K562 (cell line): ENCODE data around the gene TMEM154. TPM values are rescaled to one million over a fixed set of nuclear protein-coding genes. Genes with fewer than 3 reads are reported as not detected.

ENCODE experiments used
- ATAC-seq: fragments of 200-7000 bp; cut with Tn5 transposase; 3 replicates; pipeline ENCODE4 v1.9.1; 2020; ENCODE audit warnings: moderate library complexity
- BruUV-seq: library from RNA; stranded (reverse); fragments of 400-500 nt; replicated peaks from 2 replicates; lab custom pipeline; 2021; lab: Mats Ljungman, UMichigan
- CTCF ChIA-PET: fragments of 300-600 bp; formaldehyde crosslinking; extraction: SDS; loops from one replicate; lab custom pipeline; 2021; ENCODE audit warnings: low intra/inter-chr PET ratio; lab: Yijun Ruan, JAX
- POLR2A ChIA-PET: fragments of 300-600, 350-650 bp; sonication (Branson Sonifier 250); formaldehyde crosslinking; extraction: SDS; loops from one replicate; lab custom pipeline; 2021; ENCODE audit warnings: antibody characterized with exemption, inconsistent platforms; lab: Yijun Ruan, JAX
- DNase-seq, 4 experiments: peaks; one replicate each; pipeline versions ENCODE4 v3.0.0 to v3.0.0-alpha.2; 2011 to 2018; ENCODE audit warnings: low spot score in 3 of 4, mixed read lengths in 3 of 4; ENCODE audit errors: extremely low read depth in 1 of 4
- FAIRE-seq: peaks from 2 replicates; lab custom pipeline; 2011; peaks lifted over from hg19 to GRCh38; lab: Jason Lieb, UNC
- H2AFZ ChIP-seq: 2 replicates; pipeline ENCODE4 v1.6.0; 2011; ENCODE audit warnings: low read depth, low read length, control low read depth, inconsistent platforms
- H3K27ac ChIP-seq: fragments of 200-600 bp; 3 replicates; pipeline ENCODE4 v1.8.0; 2011; ENCODE audit warnings: low read depth, mild to moderate bottlenecking, control low read depth, inconsistent platforms, low read length, moderate library complexity, mixed read lengths; ENCODE audit errors: extremely low read depth
- H3K27me3 ChIP-seq, 2 experiments: fragments of 300-600 bp in 1 of 2; 2 replicates in 1 of 2; 3 replicates in 1 of 2; pipeline versions ENCODE4 v1.6.0 to v1.8.0; 2011; ENCODE audit warnings: inconsistent platforms in 2 of 2, low read length in 2 of 2, mild to moderate bottlenecking in 1 of 2, mixed read lengths in 1 of 2, moderate library complexity in 1 of 2; ENCODE audit not compliant: control insufficient read depth in 2 of 2, insufficient read depth in 2 of 2
- H3K36me3 ChIP-seq: fragments of 300-600 bp; 3 replicates; pipeline ENCODE4 v1.8.0; 2011; ENCODE audit warnings: mild to moderate bottlenecking, low read length, inconsistent platforms; ENCODE audit not compliant: control insufficient read depth, insufficient read depth
- H3K4me1 ChIP-seq, 2 experiments: fragments of 200-600 bp in 1 of 2; replicated peaks in 1 of 2; 2 replicates in 1 of 2; 3 replicates in 1 of 2; pipeline versions ENCODE4 v1.5.1 to v1.8.0; 2011; ENCODE audit warnings: inconsistent platforms in 2 of 2, low read length in 2 of 2, mild to moderate bottlenecking in 1 of 2, mixed read lengths in 1 of 2, moderate library complexity in 1 of 2; ENCODE audit not compliant: control insufficient read depth in 2 of 2, insufficient read depth in 2 of 2
- H3K4me2 ChIP-seq: 2 replicates; pipeline ENCODE4 v1.6.1; 2011; ENCODE audit warnings: low read length, control low read depth, inconsistent platforms, mixed read lengths; ENCODE audit not compliant: insufficient read depth
- H3K4me3 ChIP-seq: fragments of 200-600 bp; sonication (generic), shearing (Covaris generic); 2 replicates; pipeline ENCODE4 v1.5.1; 2016; ENCODE audit warnings: control low read depth, inconsistent platforms
- H3K79me2 ChIP-seq: fragments of 200-600 bp; 3 replicates; pipeline ENCODE4 v1.8.0; 2011; ENCODE audit warnings: low read length, inconsistent platforms; ENCODE audit not compliant: control insufficient read depth, insufficient read depth
- H3K9ac ChIP-seq, 2 experiments: 2 replicates each; pipeline versions ENCODE4 v1.6.0 to v1.6.1; 2011; ENCODE audit warnings: low read depth in 2 of 2, low read length in 2 of 2, control low read depth in 1 of 2, inconsistent platforms in 1 of 2, mild to moderate bottlenecking in 1 of 2, mixed read lengths in 1 of 2; ENCODE audit not compliant: insufficient read depth in 1 of 2
- H3K9me1 ChIP-seq: one replicate; pipeline ENCODE4 v1.6.0; 2011; ENCODE audit warnings: inconsistent platforms, mild to moderate bottlenecking, low read length, moderate library complexity; ENCODE audit not compliant: control insufficient read depth, insufficient read depth
- H3K9me3 ChIP-seq: replicated peaks from 2 replicates; pipeline ENCODE4 v1.5.1; 2011; ENCODE audit warnings: low read depth, low read length, inconsistent platforms; ENCODE audit not compliant: control insufficient read depth, insufficient read depth
- H4K20me1 ChIP-seq: replicated peaks from 2 replicates; pipeline ENCODE4 v1.6.1; 2011; ENCODE audit warnings: low read length, inconsistent platforms, mixed read lengths; ENCODE audit not compliant: control insufficient read depth, insufficient read depth
- ARNT ChIP-seq, 2 experiments: fragments of 450-650 bp; IDR thresholded peaks; 2 replicates each; pipeline ENCODE4 v1.6.1; 2016; ENCODE audit warnings: mild to moderate bottlenecking in 1 of 2
- HDGF ChIP-seq: fragments of 450-650 bp; IDR thresholded peaks from 2 replicates; pipeline ENCODE4 v1.6.1; 2016
- MAFF ChIP-seq: IDR thresholded peaks from 2 replicates; pipeline ENCODE4 v1.6.1; 2012; ENCODE audit warnings: low read length, improper control_type of control experiment
- PHTF2 ChIP-seq: fragments of 250-450 bp; sonication (Bioruptor Pico); IDR thresholded peaks from 2 replicates; pipeline ENCODE4 v1.5.0; 2021; ENCODE audit warnings: mild to moderate bottlenecking
- ZNF644 ChIP-seq: fragments of 200-800 bp; sonication (Bioruptor generic); IDR thresholded peaks from 2 replicates; pipeline ENCODE4 v1.6.1; 2016; ENCODE audit warnings: low read depth, missing genetic modification characterization, missing compliant biosample characterization
- ZNF707 ChIP-seq: fragments of 250-450 bp; sonication (Bioruptor Pico); conservative IDR thresholded peaks from 2 replicates; pipeline ENCODE4 v1.8.0; 2022; ENCODE audit warnings: inconsistent platforms, mild to moderate bottlenecking, moderate library complexity
- WGBS: fragments of 100-300 bp; shearing (Covaris generic); methylation state at CpG from one replicate; pipeline ENCODE4 v1.1.6; 2016; ENCODE audit warnings: low coverage, mixed read lengths; ENCODE audit not compliant: insufficient coverage; ENCODE audit errors: missing lambda C conversion rate; 5-methylcytosine and 5-hydroxymethylcytosine counted together
- in situ Hi-C: fragments of 300-500 bp; cut with MboI; formaldehyde crosslinking; loops from 4 replicates; pipeline ENCODE4 v1.15.0; 2018; ENCODE audit warnings: inconsistent platforms, mixed read lengths
- intact Hi-C: fragments of 100-400 bp; cut with micrococcal nuclease; formaldehyde crosslinking; loops from 2 replicates; pipeline ENCODE4 v1.14.2; 2022
- polyA plus RNA-seq, 8 experiments: library from polyadenylated mRNA; depleted of rRNA in 4 of 8; stranded (reverse) in 5 of 8; unstranded in 3 of 8; fragments of >200 nt; fragmentation: Nextera tagmentation in 2 of 8; fragmentation: Illumina TruSeq in 1 of 8; extraction: Ambion mirVana in 2 of 8; extraction: Trizol in 1 of 8; gene quantifications; 2 replicates each; pipeline versions ENCODE4 v1.2.1 to v1.2.3, GENCODE V29; 2011 to 2014; ENCODE audit warnings: inconsistent platforms in 1 of 8, missing spikeins in 1 of 8
- total RNA-seq, 7 experiments: library from RNA; depleted of rRNA in 6 of 7; stranded (reverse); fragments of >200 nt in 6 of 7; fragmentation: Illumina TruSeq in 2 of 7; extraction: Trizol in 2 of 7; gene quantifications; 2 replicates each; pipeline versions ENCODE4 v1.2.1 to v1.2.3, GENCODE V29; 2011 to 2021; ENCODE audit warnings: low replicate concordance in 1 of 7
- TF ChIP-seq, protein P1 (sequence below): fragments of 450-650 bp; formaldehyde crosslinking; IDR thresholded peaks from 2 replicates; pipeline ENCODE4 v1.4.0; 2020; ENCODE audit warnings: mild to moderate bottlenecking, moderate library complexity
- TF ChIP-seq, protein P2 (sequence below): fragments of 450-650 bp; IDR thresholded peaks from 2 replicates; pipeline ENCODE4 v1.7.0; 2016; ENCODE audit warnings: borderline replicate concordance
- TF ChIP-seq, protein P3 (sequence below): sonication (generic); formaldehyde crosslinking; IDR thresholded peaks from 2 replicates; pipeline ENCODE4 v1.8.1; 2023; ENCODE audit warnings: mild to moderate bottlenecking, missing genetic modification reagents, moderate library complexity
- TF ChIP-seq, protein P4 (sequence below): fragments of 250-450 bp; sonication (Bioruptor Pico); IDR thresholded peaks from 2 replicates; pipeline ENCODE4 v1.5.0; 2021; ENCODE audit warnings: mild to moderate bottlenecking, moderate library complexity
- TF ChIP-seq, protein P5 (sequence below): sonication (generic); formaldehyde crosslinking; IDR thresholded peaks from 2 replicates; pipeline ENCODE4 v1.8.1; 2022; ENCODE audit warnings: missing genetic modification reagents
- TF ChIP-seq, protein P6 (sequence below): sonication (generic); IDR thresholded peaks from 2 replicates; pipeline ENCODE4 v1.6.1; 2016

Gene TMEM154
- total and polyA plus RNA-seq, 9 of the 15 experiments (the other 6 are each of a cell fraction or from before 2014, with no cell fraction given), result 0.13 to 1.8 (median 0.58) TPM

DNA sequence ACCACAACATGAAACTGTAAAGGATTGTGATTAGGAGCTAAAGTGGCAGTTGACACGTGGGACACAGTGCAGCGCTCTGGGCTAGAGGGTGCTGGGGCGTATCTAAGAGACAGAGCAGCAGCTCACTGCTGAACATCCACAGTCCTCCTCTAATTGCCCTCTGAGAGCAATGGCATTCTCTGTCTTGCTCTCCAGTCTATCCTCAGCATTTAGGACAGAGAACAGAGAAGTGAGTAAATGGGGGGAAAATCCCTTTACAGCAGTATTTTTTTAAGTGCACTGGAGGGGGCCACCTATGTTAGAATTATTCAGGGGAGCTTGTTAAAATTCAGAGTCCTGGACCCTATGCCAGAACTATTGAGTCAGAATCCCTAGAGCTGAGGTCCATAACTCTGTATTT, 4.2 kb upstream of the TMEM154 start:
- peak; percentile 49; the same call in 2 of the 3 replicates for ATAC-seq

More for the DNA sequence above, 4.2 kb upstream of the TMEM154 start:
- H3K4me3 ChIP-seq, result no peak overlapping the region
- ChIA-PET POLR2A (interaction anchor here (0.6 to 1.1 kb wide), 4 partner anchors 8 to 235 kb away, joined by 3 to 4 read pairs (median 3); no protein-coding TSS in a partner anchor), CTCF (no interaction called here)
- in situ Hi-C loops, result no loop called here
- no peaks in the 10 kb centered on the region for H4K20me1 ChIP-seq
- peaks cover 4 to 36% of the 10 kb centered on the region in 2 experiments for H3K27me3 ChIP-seq
- H2AFZ ChIP-seq, result no peak overlapping the region
- no TSS peak for BruUV-seq
- no peaks in the 10 kb centered on the region for H3K9me1 ChIP-seq
- WGBS, result 4% methylated on average over 3 of the region's 3 CpGs
- H3K4me2 ChIP-seq, result no peak overlapping the region
- H3K9me3 ChIP-seq, result no peaks in the 10 kb centered on the region
- DNase-seq, result no peak
- H3K27ac ChIP-seq, result no peak overlapping the region
- no peak overlapping the region for H3K9ac ChIP-seq
- no peaks in the 10 kb centered on the region for H3K36me3 ChIP-seq
- H3K4me1 ChIP-seq, result peaks cover 0 to 4% of the 10 kb centered on the region in 2 experiments; a peak in 3 of 5 replicates
- no peak for FAIRE-seq
- H3K79me2 ChIP-seq, result no peaks in the 10 kb centered on the region
- intact Hi-C loops, result no loop called here
- TF ChIP-seq ZNF644 (no peak), ZNF707 (no peak), PHTF2 (CRISPR knock-in tag) (no peak), HDGF (no peak), MAFF (no peak), ARNT (IDR thresholded peaks at IDR 0.05) (no peak)
- TF ChIP-seq, protein P1, sequence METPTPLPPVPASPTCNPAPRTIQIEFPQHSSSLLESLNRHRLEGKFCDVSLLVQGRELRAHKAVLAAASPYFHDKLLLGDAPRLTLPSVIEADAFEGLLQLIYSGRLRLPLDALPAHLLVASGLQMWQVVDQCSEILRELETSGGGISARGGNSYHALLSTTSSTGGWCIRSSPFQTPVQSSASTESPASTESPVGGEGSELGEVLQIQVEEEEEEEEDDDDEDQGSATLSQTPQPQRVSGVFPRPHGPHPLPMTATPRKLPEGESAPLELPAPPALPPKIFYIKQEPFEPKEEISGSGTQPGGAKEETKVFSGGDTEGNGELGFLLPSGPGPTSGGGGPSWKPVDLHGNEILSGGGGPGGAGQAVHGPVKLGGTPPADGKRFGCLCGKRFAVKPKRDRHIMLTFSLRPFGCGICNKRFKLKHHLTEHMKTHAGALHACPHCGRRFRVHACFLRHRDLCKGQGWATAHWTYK (CRISPR knock-in tag), result no peak
- TF ChIP-seq, protein P2, sequence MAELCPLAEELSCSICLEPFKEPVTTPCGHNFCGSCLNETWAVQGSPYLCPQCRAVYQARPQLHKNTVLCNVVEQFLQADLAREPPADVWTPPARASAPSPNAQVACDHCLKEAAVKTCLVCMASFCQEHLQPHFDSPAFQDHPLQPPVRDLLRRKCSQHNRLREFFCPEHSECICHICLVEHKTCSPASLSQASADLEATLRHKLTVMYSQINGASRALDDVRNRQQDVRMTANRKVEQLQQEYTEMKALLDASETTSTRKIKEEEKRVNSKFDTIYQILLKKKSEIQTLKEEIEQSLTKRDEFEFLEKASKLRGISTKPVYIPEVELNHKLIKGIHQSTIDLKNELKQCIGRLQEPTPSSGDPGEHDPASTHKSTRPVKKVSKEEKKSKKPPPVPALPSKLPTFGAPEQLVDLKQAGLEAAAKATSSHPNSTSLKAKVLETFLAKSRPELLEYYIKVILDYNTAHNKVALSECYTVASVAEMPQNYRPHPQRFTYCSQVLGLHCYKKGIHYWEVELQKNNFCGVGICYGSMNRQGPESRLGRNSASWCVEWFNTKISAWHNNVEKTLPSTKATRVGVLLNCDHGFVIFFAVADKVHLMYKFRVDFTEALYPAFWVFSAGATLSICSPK, result no peak
- TF ChIP-seq, protein P3, sequence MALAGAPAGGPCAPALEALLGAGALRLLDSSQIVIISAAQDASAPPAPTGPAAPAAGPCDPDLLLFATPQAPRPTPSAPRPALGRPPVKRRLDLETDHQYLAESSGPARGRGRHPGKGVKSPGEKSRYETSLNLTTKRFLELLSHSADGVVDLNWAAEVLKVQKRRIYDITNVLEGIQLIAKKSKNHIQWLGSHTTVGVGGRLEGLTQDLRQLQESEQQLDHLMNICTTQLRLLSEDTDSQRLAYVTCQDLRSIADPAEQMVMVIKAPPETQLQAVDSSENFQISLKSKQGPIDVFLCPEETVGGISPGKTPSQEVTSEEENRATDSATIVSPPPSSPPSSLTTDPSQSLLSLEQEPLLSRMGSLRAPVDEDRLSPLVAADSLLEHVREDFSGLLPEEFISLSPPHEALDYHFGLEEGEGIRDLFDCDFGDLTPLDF (CRISPR knock-in tag), result no peak
- TF ChIP-seq, protein P4, sequence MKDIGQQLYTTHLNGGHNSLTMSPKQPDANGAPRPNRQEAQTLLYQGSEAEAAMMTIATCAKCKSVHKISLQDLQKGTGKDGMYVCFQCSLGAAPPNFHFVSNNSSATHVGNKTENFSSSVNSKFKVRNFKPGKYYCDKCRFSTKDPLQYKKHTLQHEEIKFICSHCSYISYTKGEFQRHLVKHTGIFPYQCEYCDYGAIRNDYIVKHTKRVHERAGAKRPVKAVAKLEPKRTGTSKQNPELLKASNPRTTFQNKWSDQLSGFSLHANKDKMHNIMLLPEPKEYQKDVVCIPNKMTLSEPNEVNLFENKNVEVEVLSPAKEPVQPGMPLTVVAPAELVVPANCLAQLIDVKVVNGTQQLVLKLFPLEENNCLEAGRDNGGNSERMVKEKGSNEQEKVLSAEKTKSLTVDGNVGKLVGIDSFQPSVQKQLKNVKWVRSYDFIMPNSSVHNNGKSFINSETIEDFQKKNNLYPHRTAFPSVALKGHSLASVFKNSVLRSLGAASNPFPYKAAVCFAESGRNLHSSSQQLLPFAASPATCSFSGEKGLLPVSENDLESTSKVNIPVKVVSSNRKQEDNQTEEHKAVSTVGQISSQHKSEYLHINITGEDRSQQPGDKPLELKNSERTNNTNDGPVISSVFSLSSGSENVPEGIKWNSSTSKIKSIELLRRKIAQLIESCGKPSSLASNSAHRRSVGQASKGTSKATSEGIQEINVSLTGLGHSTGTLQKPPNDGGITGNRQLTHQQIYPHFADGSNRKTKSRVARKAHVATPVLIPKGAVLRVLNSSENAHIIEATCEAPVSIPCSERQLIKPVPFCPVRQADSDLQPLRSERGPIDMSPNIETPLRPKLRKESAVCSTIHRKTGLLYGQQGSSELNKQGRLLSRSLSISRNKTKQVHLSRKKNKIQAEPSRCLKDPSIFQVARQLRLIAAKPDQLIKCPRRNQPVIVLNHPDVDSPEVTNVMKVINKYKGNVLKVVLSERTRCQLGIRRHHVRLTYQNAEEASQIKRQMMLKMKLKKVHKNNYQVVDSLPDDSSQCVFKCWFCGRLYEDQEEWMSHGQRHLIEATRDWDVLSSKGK (CRISPR knock-in tag), result no peak
- TF ChIP-seq, protein P5, sequence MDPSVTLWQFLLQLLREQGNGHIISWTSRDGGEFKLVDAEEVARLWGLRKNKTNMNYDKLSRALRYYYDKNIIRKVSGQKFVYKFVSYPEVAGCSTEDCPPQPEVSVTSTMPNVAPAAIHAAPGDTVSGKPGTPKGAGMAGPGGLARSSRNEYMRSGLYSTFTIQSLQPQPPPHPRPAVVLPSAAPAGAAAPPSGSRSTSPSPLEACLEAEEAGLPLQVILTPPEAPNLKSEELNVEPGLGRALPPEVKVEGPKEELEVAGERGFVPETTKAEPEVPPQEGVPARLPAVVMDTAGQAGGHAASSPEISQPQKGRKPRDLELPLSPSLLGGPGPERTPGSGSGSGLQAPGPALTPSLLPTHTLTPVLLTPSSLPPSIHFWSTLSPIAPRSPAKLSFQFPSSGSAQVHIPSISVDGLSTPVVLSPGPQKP (CRISPR knock-in tag), result no peak
- TF ChIP-seq, protein P6, sequence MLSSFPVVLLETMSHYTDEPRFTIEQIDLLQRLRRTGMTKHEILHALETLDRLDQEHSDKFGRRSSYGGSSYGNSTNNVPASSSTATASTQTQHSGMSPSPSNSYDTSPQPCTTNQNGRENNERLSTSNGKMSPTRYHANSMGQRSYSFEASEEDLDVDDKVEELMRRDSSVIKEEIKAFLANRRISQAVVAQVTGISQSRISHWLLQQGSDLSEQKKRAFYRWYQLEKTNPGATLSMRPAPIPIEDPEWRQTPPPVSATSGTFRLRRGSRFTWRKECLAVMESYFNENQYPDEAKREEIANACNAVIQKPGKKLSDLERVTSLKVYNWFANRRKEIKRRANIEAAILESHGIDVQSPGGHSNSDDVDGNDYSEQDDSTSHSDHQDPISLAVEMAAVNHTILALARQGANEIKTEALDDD, result no peak
